Astrocyte (in vitro differentiated cells and primary cell): ENCODE results near the gene HMMR. TPM values are rescaled to one million over a fixed set of nuclear protein-coding genes. Genes with fewer than 3 reads are reported as not detected.
"Not testable (repeated sequence)": the region's sequence is repeated elsewhere in the genome, so short reads cannot be mapped to it uniquely, and the experiment has no call there.

ENCODE experiments used
- DNase-seq: peaks from one replicate; pipeline ENCODE4 v3.0.0-alpha.2; 2010; ENCODE audit warnings: low read depth
- FAIRE-seq: peaks from 2 replicates; lab custom pipeline; 2011; peaks lifted over from hg19 to GRCh38; lab: Jason Lieb, UNC
- H2AFZ ChIP-seq: 2 replicates; pipeline ENCODE4 v1.6.0; 2012; ENCODE audit warnings: low read depth, low read length, inconsistent platforms
- H3K27ac ChIP-seq: 2 replicates; pipeline ENCODE4 v1.5.1; 2011; ENCODE audit warnings: low read depth, low read length, inconsistent platforms
- H3K27me3 ChIP-seq: 2 replicates; pipeline ENCODE4 v1.6.0; 2011; ENCODE audit warnings: low read length, inconsistent platforms; ENCODE audit not compliant: insufficient read depth
- H3K36me3 ChIP-seq: 2 replicates; pipeline ENCODE4 v1.5.1; 2011; ENCODE audit warnings: low read length, inconsistent platforms; ENCODE audit not compliant: insufficient read depth
- H3K4me1 ChIP-seq: 2 replicates; pipeline ENCODE4 v1.5.1; 2011; ENCODE audit warnings: low read length, inconsistent platforms; ENCODE audit not compliant: insufficient read depth
- H3K4me2 ChIP-seq: 2 replicates; pipeline ENCODE4 v1.6.0; 2012; ENCODE audit warnings: low read length, inconsistent platforms
- H3K4me3 ChIP-seq: 2 replicates; pipeline ENCODE4 v1.5.1; 2011; ENCODE audit warnings: low read depth, mild to moderate bottlenecking, low read length, inconsistent platforms; ENCODE audit not compliant: insufficient read depth
- H3K79me2 ChIP-seq: 2 replicates; pipeline ENCODE4 v1.6.0; 2012; ENCODE audit warnings: mild to moderate bottlenecking, low read length, inconsistent platforms; ENCODE audit not compliant: insufficient read depth
- H3K9ac ChIP-seq: 2 replicates; pipeline ENCODE4 v1.6.0; 2012; ENCODE audit warnings: mild to moderate bottlenecking, low read length, inconsistent platforms
- H3K9me3 ChIP-seq: 2 replicates; pipeline ENCODE4 v1.5.1; 2012; ENCODE audit warnings: low read depth, mild to moderate bottlenecking, low read length, inconsistent platforms; ENCODE audit not compliant: insufficient read depth
- H4K20me1 ChIP-seq: 2 replicates; pipeline ENCODE4 v1.6.0; 2012; ENCODE audit warnings: low read length, inconsistent platforms; ENCODE audit not compliant: insufficient read depth
- H3K27ac Mint-ChIP-seq: one replicate; pipeline ENCODE4 v1.8.0; 2021; ENCODE audit warnings: mild to moderate bottlenecking, mixed read lengths; ENCODE audit not compliant: unreplicated experiment
- H3K27me3 Mint-ChIP-seq: one replicate; pipeline ENCODE4 v1.8.0; 2021; ENCODE audit warnings: low read depth, mixed read lengths; ENCODE audit not compliant: unreplicated experiment
- H3K36me3 Mint-ChIP-seq: one replicate; pipeline ENCODE4 v1.8.0; 2021; ENCODE audit warnings: low read depth, mixed read lengths; ENCODE audit not compliant: unreplicated experiment
- H3K4me1 Mint-ChIP-seq: one replicate; pipeline ENCODE4 v1.8.0; 2021; ENCODE audit warnings: low read depth, mixed read lengths; ENCODE audit not compliant: unreplicated experiment
- H3K4me3 Mint-ChIP-seq: one replicate; pipeline ENCODE4 v1.8.0; 2021; ENCODE audit warnings: mild to moderate bottlenecking, moderate library complexity, mixed read lengths; ENCODE audit not compliant: unreplicated experiment
- H3K9me3 Mint-ChIP-seq: one replicate; pipeline ENCODE4 v1.8.0; 2021; ENCODE audit warnings: mild to moderate bottlenecking, mixed read lengths; ENCODE audit not compliant: unreplicated experiment
- CTCF ChIP-seq: IDR thresholded peaks from 2 replicates; pipeline ENCODE4 v1.5.1; 2011; ENCODE audit warnings: low read depth, mild to moderate bottlenecking, inconsistent platforms, low read length, moderate library complexity; ENCODE audit not compliant: insufficient read depth
- EZH2 ChIP-seq: IDR thresholded peaks from 2 replicates; pipeline ENCODE4 v1.6.1; 2012; ENCODE audit warnings: mild to moderate bottlenecking, low read length, inconsistent platforms; ENCODE audit not compliant: insufficient read depth
- total RNA-seq: library from RNA; stranded (reverse); gene quantifications from 2 replicates; pipeline ENCODE4 v1.2.1, GENCODE V29; 2021

HMMR gene
- total RNA-seq, 1 donor from 2014 or later = 4.0 TPM

GRCh38 chr5:163535290-163535689, 74.9 kb downstream of the HMMR start:
- no peaks in the 10 kb centered on the region for H4K20me1 ChIP-seq
- FAIRE-seq (no peak), DNase-seq (no peak)
- H3K9ac ChIP-seq = no peak overlapping the region
- H3K79me2 ChIP-seq = no peaks in the 10 kb centered on the region
- H3K27me3 ChIP-seq = no peaks in the 10 kb centered on the region
- no peaks in the 10 kb centered on the region for H3K9me3 ChIP-seq
- no peak overlapping the region for H3K4me2 ChIP-seq
- H3K36me3 Mint-ChIP-seq = no peaks in the 10 kb centered on the region
- H2AFZ ChIP-seq = no peak overlapping the region
- TF ChIP-seq CTCF (no peak), EZH2 (no peak)
- no peak overlapping the region for H3K27ac Mint-ChIP-seq
- H3K36me3 ChIP-seq = no peaks in the 10 kb centered on the region
- H3K4me3 Mint-ChIP-seq = no peak overlapping the region
- no peak overlapping the region for H3K4me3 ChIP-seq
- no peaks in the 10 kb centered on the region for H3K4me1 ChIP-seq
- no peaks in the 10 kb centered on the region for H3K27me3 Mint-ChIP-seq
- H3K9me3 Mint-ChIP-seq = peaks cover 2% of the 10 kb centered on the region
- no peak overlapping the region for H3K27ac ChIP-seq
- no peaks in the 10 kb centered on the region for H3K4me1 Mint-ChIP-seq

GRCh38 chr5:163536442-163536841, 76.0 kb downstream of the HMMR start:
- not testable (repeated sequence) for H3K4me1 Mint-ChIP-seq, H3K4me1 ChIP-seq, FAIRE-seq, H3K79me2 ChIP-seq, DNase-seq, H3K36me3 Mint-ChIP-seq, H3K9ac ChIP-seq, H4K20me1 ChIP-seq, H3K4me2 ChIP-seq, H3K4me3 ChIP-seq, H3K27me3 ChIP-seq, H3K27me3 Mint-ChIP-seq, H3K9me3 ChIP-seq, H3K36me3 ChIP-seq, H3K4me3 Mint-ChIP-seq, H2AFZ ChIP-seq, H3K27ac Mint-ChIP-seq, H3K27ac ChIP-seq, H3K9me3 Mint-ChIP-seq

- Histone ChIP-seq H3K27ac (no peak overlapping the region), H3K36me3 (no peaks in the 10 kb centered on the region), H3K9ac (no peak overlapping the region), H3K27me3 (no peaks in the 10 kb centered on the region), H3K4me2 (no peak overlapping the region), H3K4me1 (no peaks in the 10 kb centered on the region), H3K79me2 (no peaks in the 10 kb centered on the region), H3K4me3 (no peak overlapping the region), H3K9me3 (no peaks in the 10 kb centered on the region), H2AFZ (no peak overlapping the region), H4K20me1 (no peaks in the 10 kb centered on the region)
- Mint-ChIP-seq H3K9me3 (peaks cover 2% of the 10 kb centered on the region), H3K27me3 (peaks cover 4% of the 10 kb centered on the region), H3K4me3 (no peak overlapping the region), H3K4me1 (no peaks in the 10 kb centered on the region), H3K36me3 (no peaks in the 10 kb centered on the region), H3K27ac (no peak overlapping the region)
- TF ChIP-seq CTCF (no peak), EZH2 (no peak)
- no peak for FAIRE-seq
- DNase-seq = no peak
These were observed 80.3 kb downstream of the HMMR start for GRCh38 chr5:163540696-163541095.

Other genes starting within 250 kb of the HMMR start
- gene CCNG1, start 23.0 kb upstream of the HMMR start, total RNA-seq = 185 and 214 TPM in 2 replicates
- 15.7 and 15.9 TPM in 2 replicates for gene NUDCD2, start 530 bp upstream of the HMMR start, total RNA-seq
- 38.7 and 41.0 TPM in 2 replicates for gene MAT2B, start 45.0 kb downstream of the HMMR start, total RNA-seq